HL-60/S4 (cell line): Measurements from ENCODE around the gene NENF.
"Not testable (repeated sequence)": the region's sequence is repeated elsewhere in the genome, so short reads cannot be mapped to it uniquely, and the experiment has no call there.

Experiments
- in situ Hi-C: fragments of 300-500 bp; cut with MboI; formaldehyde crosslinking; loops from 2 replicates; pipeline ENCODE4 v1.14.3; 2022; ENCODE audit warnings: low sequenced_read_pairs

NENF gene

GRCh38 chr1:212432661-212433576 lies at the start of gene NENF:
NENF (plus strand) TSS chr1:212432920; CDS start chr1:212432944, 24 bp downstream.
- in situ Hi-C loops = no loop called here

GRCh38 chr1:212386029-212386428 lies 46.7 kb upstream of the NENF start:
- in situ Hi-C loops = no loop called here

GRCh38 chr1:212388985-212389716 lies 43.6 kb upstream of the NENF start:
- in situ Hi-C loops = no loop called here

- in situ Hi-C loops = not testable (repeated sequence)
Observed at GRCh38 chr1:212395678-212396437, 36.9 kb upstream of the NENF start.

- in situ Hi-C loops = no loop called here
Observed at GRCh38 chr1:212396638-212397037, 36.1 kb upstream of the NENF start.

- in situ Hi-C loops = no loop called here
Observed at GRCh38 chr1:212397171-212397570, 35.5 kb upstream of the NENF start.

GRCh38 chr1:212401042-212401441 lies 31.7 kb upstream of the NENF start:
- in situ Hi-C loops = no loop called here

GRCh38 chr1:212401838-212402582 lies 30.7 kb upstream of the NENF start:
- in situ Hi-C loops = no loop called here

GRCh38 chr1:212402666-212403321 lies 29.9 kb upstream of the NENF start:
- in situ Hi-C loops = no loop called here

- in situ Hi-C loops = no loop called here
Observed at GRCh38 chr1:212410231-212410820, 22.4 kb upstream of the NENF start.

- in situ Hi-C loops = no loop called here
Observed at GRCh38 chr1:212412374-212412773, 20.3 kb upstream of the NENF start.

- in situ Hi-C loops = no loop called here
Observed at GRCh38 chr1:212413902-212414327, 18.8 kb upstream of the NENF start.

GRCh38 chr1:212414328-212415106 lies 18.2 kb upstream of the NENF start, which contains the start of gene PACC1:
PACC1 (minus strand) TSS chr1:212414886; CDS start chr1:212414757, 129 bp downstream.
- in situ Hi-C loops = no loop called here

- in situ Hi-C loops = no loop called here
Observed at GRCh38 chr1:212415107-212415841, 17.4 kb upstream of the NENF start.

GRCh38 chr1:212421165-212421564 lies 11.6 kb upstream of the NENF start:
- in situ Hi-C loops = no loop called here

- in situ Hi-C loops = no loop called here
Observed at GRCh38 chr1:212423879-212424278, 8.8 kb upstream of the NENF start.

- in situ Hi-C loops = no loop called here
Observed at GRCh38 chr1:212428496-212428895, 4.2 kb upstream of the NENF start.

- in situ Hi-C loops = no loop called here
Observed at GRCh38 chr1:212430416-212430815, 2.3 kb upstream of the NENF start.
